Measurements from ENCODE around the gene PTGR3.

The PTGR3 gene

GRCh38 chr18:75256376-75256775, 47.4 kb upstream of the PTGR3 start:
- ChIA-PET POLR2A (no interaction called here), CTCF (interaction anchor here (1.2 to 1.3 kb wide), 2 partner anchors 10 to 914 kb away, joined by 3 to 5 read pairs; no protein-coding TSS in a partner anchor)
- TF ChIP-seq ZNF596 (tag by site-specific recombination; IDR thresholded peaks at IDR 0.05) (no peak), ZSCAN5A (tag by site-specific recombination; IDR thresholded peaks at IDR 0.05) (no peak), KLF10 (tag by site-specific recombination; IDR thresholded peaks at IDR 0.05) (no peak), ZNF223 (tag by site-specific recombination; IDR thresholded peaks at IDR 0.05) (no peak), ZIC2 (tag by site-specific recombination; IDR thresholded peaks at IDR 0.05) (no peak), GFI1B (tag by site-specific recombination; IDR thresholded peaks at IDR 0.05) (no peak), ZNF341 (tag by site-specific recombination; IDR thresholded peaks at IDR 0.05; ENCODE audit: low read depth) (no peak), KLF7 (tag by site-specific recombination; IDR thresholded peaks at IDR 0.05; ENCODE audit: borderline replicate concordance) (no peak), ZSCAN18 (tag by site-specific recombination; IDR thresholded peaks at IDR 0.05) (no peak), ZSCAN4 (tag by site-specific recombination; IDR thresholded peaks at IDR 0.05) (no peak), SCRT1 (tag by site-specific recombination; IDR thresholded peaks at IDR 0.05; ENCODE audit: borderline replicate concordance) (no peak), ZNF561 (tag by site-specific recombination; IDR thresholded peaks at IDR 0.05; ENCODE audit: borderline replicate concordance) (no peak), GLIS1 (tag by site-specific recombination; IDR thresholded peaks at IDR 0.05) (no peak), ZNF423 (tag by site-specific recombination; IDR thresholded peaks at IDR 0.05) (no peak)
- TF ChIP-seq, protein P1, sequence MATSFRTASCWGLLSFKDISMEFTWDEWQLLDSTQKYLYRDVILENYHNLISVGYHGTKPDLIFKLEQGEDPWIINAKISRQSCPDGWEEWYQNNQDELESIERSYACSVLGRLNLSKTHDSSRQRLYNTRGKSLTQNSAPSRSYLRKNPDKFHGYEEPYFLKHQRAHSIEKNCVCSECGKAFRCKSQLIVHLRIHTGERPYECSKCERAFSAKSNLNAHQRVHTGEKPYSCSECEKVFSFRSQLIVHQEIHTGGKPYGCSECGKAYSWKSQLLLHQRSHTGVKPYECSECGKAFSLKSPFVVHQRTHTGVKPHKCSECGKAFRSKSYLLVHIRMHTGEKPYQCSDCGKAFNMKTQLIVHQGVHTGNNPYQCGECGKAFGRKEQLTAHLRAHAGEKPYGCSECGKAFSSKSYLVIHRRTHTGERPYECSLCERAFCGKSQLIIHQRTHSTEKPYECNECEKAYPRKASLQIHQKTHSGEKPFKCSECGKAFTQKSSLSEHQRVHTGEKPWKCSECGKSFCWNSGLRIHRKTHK (tag by site-specific recombination; IDR thresholded peaks at IDR 0.05): no peak
- Histone ChIP-seq H3K36me3 (ENCODE audit: control insufficient read depth in 2 of 2, insufficient read depth in 1 of 2, low read length in 2 of 2) (no peaks in the 10 kb centered on the region), H3K27ac (ENCODE audit: extremely low read depth, low read depth, low read length) (no peak overlapping the region), H3K4me1 (ENCODE audit: control insufficient read depth, insufficient read depth, low read length) (peaks cover 14% of the 10 kb centered on the region), H3K4me3 (ENCODE audit: low read depth, low read length) (no peak overlapping the region), H3K9me3 (ENCODE audit: control insufficient read depth, insufficient read depth, low read depth, low read length) (no peaks in the 10 kb centered on the region)

DNA sequence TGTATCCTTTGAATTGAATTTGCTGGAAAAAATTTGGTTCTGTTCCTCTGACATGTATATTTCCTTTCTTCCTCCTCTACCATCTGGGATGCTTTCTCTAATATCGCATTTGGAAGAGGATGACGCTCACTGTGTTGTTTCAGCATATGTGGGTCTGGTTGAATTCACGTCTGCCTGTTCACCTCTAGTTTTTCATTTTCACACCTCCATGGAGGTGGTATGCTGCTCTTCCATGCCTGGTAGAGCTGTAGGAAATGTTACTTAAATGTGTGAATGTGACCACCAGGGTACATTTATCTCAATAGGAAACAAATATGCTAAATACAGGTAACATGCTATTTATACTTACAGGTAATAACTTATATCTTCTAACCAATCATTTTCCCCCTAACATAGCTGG, 46.2 kb upstream of the PTGR3 start:
- Histone ChIP-seq H3K4me3 (ENCODE audit: low read depth, low read length) (no peak overlapping the region), H3K27ac (ENCODE audit: extremely low read depth, low read depth, low read length) (no peak overlapping the region), H3K36me3 (ENCODE audit: control insufficient read depth in 2 of 2, insufficient read depth in 1 of 2, low read length in 2 of 2) (no peaks in the 10 kb centered on the region), H3K9me3 (ENCODE audit: control insufficient read depth, insufficient read depth, low read depth, low read length) (no peaks in the 10 kb centered on the region), H3K4me1 (ENCODE audit: control insufficient read depth, insufficient read depth, low read length) (peaks cover 16% of the 10 kb centered on the region)
- POLR2A ChIA-PET: no interaction called here
- no peak for TF ChIP-seq ZNF23 (tag by site-specific recombination; IDR thresholded peaks at IDR 0.05; ENCODE audit: borderline replicate concordance)
- TF ChIP-seq ZNF660 (tag by site-specific recombination; IDR thresholded peaks at IDR 0.05): no peak
- no peak for TF ChIP-seq REPIN1 (tag by site-specific recombination; IDR thresholded peaks at IDR 0.05; ENCODE audit: low read depth)
- TF ChIP-seq, protein P2, sequence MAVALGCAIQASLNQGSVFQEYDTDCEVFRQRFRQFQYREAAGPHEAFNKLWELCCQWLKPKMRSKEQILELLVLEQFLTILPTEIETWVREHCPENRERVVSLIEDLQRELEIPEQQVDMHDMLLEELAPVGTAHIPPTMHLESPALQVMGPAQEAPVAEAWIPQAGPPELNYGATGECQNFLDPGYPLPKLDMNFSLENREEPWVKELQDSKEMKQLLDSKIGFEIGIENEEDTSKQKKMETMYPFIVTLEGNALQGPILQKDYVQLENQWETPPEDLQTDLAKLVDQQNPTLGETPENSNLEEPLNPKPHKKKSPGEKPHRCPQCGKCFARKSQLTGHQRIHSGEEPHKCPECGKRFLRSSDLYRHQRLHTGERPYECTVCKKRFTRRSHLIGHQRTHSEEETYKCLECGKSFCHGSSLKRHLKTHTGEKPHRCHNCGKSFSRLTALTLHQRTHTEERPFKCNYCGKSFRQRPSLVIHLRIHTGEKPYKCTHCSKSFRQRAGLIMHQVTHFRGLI (tag by site-specific recombination; IDR thresholded peaks at IDR 0.05): no peak
- TF ChIP-seq ZNF76 (tag by site-specific recombination; IDR thresholded peaks at IDR 0.05; ENCODE audit: borderline replicate concordance, low read depth): no peak
- CTCF ChIA-PET: interaction anchor here (1.3 kb wide), 1 partner anchor 9 kb away, joined by 5 read pairs; no protein-coding TSS in a partner anchor
